OCI-LY3 (cell line): Measurements from ENCODE around the gene NRSN2.

ENCODE experiments used
- H2AFZ ChIP-seq: fragments of 200-600, 300-600 bp; shearing (Covaris generic); 2 replicates; pipeline ENCODE4 v1.6.0; 2014; ENCODE audit warnings: antibody characterized with exemption, low read depth, low read length
- H3K27ac ChIP-seq: fragments of 200-600, 300-600 bp; sonication (generic); 2 replicates; pipeline ENCODE4 v1.5.1; 2014; ENCODE audit warnings: mild to moderate bottlenecking, low read length, moderate library complexity, mixed read lengths
- H3K27me3 ChIP-seq: fragments of 200-600, 300-600 bp; sonication (generic); 2 replicates; pipeline ENCODE4 v1.6.1; 2014; ENCODE audit warnings: low read depth, low read length, mixed read lengths
- H3K36me3 ChIP-seq: fragments of 200-600, 300-600 bp; sonication (generic); replicated peaks from 2 replicates; pipeline ENCODE3; 2014; ENCODE audit warnings: low read depth, low read length, mixed read lengths
- H3K4me1 ChIP-seq: fragments of 300-600, 200-600 bp; sonication (generic); 2 replicates; pipeline ENCODE4 v1.6.1; 2014; ENCODE audit warnings: low read length, mixed read lengths
- H3K4me2 ChIP-seq: fragments of 200-600, 300-600 bp; sonication (generic); 2 replicates; pipeline ENCODE4 v1.6.1; 2014; ENCODE audit warnings: low read length, mixed read lengths
- H3K4me3 ChIP-seq: fragments of 300-600, 200-600 bp; sonication (generic); 2 replicates; pipeline ENCODE4 v1.5.1; 2014; ENCODE audit warnings: antibody characterized with exemption, mild to moderate bottlenecking, low read length, moderate library complexity
- H3K79me2 ChIP-seq: fragments of 300-600, 200-600 bp; shearing (Covaris generic); 2 replicates; pipeline ENCODE4 v1.6.1; 2014; ENCODE audit warnings: mild to moderate bottlenecking, low read length, mixed read lengths
- H3K9ac ChIP-seq: fragments of 300-600, 200-600 bp; shearing (Covaris generic); 2 replicates; pipeline ENCODE4 v1.6.0; 2014; ENCODE audit warnings: mild to moderate bottlenecking, low read length, moderate library complexity
- H3K9me3 ChIP-seq: fragments of 200-600, 300-600 bp; shearing (Covaris generic); 2 replicates; pipeline ENCODE4 v1.6.1; 2014; ENCODE audit warnings: low read length, mixed read lengths; ENCODE audit not compliant: insufficient read depth
- H4K20me1 ChIP-seq: fragments of 200-600, 300-600 bp; sonication (generic); 2 replicates; pipeline ENCODE4 v1.6.1; 2016; ENCODE audit warnings: low read length, mixed read lengths; ENCODE audit not compliant: insufficient read depth
- CTCF ChIP-seq: fragments of 200-600, 300-600 bp; sonication (generic); IDR thresholded peaks from 2 replicates; pipeline ENCODE4 v1.5.1; 2014; ENCODE audit warnings: antibody characterized with exemption, low read length, low read depth
- EZH2phosphoT487 ChIP-seq: fragments of 200-600 bp; shearing (Covaris generic); IDR thresholded peaks from 2 replicates; pipeline ENCODE4 v1.6.1; 2018; ENCODE audit warnings: antibody characterized with exemption, mixed run types, low read depth

NRSN2 gene

DNA sequence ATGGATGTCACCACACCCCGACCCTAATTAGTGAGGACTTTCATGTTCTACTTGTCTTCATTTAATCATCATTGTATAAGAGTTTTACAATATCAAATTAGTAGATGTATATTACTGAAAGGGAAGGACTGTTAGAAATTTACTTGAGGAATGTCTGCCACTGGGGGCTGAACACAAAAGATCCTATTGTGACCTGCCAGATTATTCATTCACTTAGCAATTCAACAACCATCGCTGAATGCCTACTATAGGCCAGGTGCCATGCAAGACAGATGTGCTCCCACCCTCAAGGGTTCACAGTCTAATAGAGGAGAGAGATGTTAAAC is 53.2 kb downstream of the NRSN2 start:
- H2AFZ ChIP-seq: no peak overlapping the region
- no peak overlapping the region for H3K9ac ChIP-seq

GRCh38 chr20:400454-401275 is 53.8 kb downstream of the NRSN2 start:
- Histone ChIP-seq H3K4me2 (no peak overlapping the region), H3K4me1 (no peaks in the 10 kb centered on the region), H3K36me3 (peaks cover 20% of the 10 kb centered on the region), H3K27ac (no peak overlapping the region), H3K4me3 (no peak overlapping the region), H3K9ac (no peak overlapping the region), H3K9me3 (no peaks in the 10 kb centered on the region), H4K20me1 (no peaks in the 10 kb centered on the region), H3K27me3 (no peaks in the 10 kb centered on the region), H3K79me2 (no peaks in the 10 kb centered on the region), H2AFZ (no peak overlapping the region)
- TF ChIP-seq CTCF (no peak), EZH2phosphoT487 (no peak)

More for the DNA sequence above, 53.2 kb downstream of the NRSN2 start:
- Histone ChIP-seq H3K4me1 (no peaks in the 10 kb centered on the region), H3K79me2 (no peaks in the 10 kb centered on the region), H3K27ac (no peak overlapping the region), H3K4me3 (no peak overlapping the region), H3K36me3 (peaks cover 23% of the 10 kb centered on the region), H4K20me1 (no peaks in the 10 kb centered on the region), H3K9me3 (no peaks in the 10 kb centered on the region), H3K27me3 (no peaks in the 10 kb centered on the region), H3K4me2 (no peak overlapping the region)
- TF ChIP-seq CTCF: no peak
- no peak for TF ChIP-seq EZH2phosphoT487

DNA sequence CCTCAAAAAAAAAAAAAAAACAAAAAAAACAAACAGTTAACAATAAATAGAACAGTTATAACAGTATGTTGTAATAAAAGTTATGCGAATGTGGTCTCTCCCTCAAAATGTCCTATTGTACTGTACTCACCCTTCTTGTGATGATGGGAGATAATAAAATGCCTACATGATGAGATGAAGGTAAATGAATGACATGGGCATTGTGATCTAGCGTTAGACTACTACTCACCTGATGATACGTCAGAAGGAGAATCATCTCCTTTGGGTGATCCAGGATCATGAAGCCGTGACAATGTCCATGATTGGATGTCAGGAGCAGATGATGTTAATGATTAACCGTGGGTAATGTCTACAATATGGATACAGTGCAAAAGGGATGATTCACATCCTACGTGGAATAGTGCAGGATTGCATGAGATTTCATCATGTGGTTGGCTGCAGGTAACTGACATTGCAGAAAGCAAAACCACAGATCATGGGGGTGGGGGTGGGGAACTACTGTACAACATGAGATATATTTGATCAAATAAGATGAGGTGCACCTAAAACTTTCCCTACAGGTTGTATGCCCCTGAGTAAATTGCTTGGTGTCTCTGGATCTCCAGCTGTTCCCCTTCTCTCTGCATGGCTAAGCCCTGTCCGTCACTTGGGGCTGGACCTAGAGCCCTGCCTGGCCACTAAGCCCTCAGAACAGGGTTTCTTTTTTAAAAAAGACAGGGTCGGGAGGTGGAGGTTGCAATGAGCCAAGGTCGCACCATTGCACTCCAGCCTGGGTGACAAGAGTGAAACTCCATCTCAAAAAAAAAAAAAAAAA is 55.0 kb downstream of the NRSN2 start:
- TF ChIP-seq EZH2phosphoT487: no peak
- TF ChIP-seq CTCF: no peak
- Histone ChIP-seq H3K9ac (no peak overlapping the region), H3K4me3 (no peak overlapping the region), H3K4me1 (peaks cover 3% of the 10 kb centered on the region), H3K4me2 (no peak overlapping the region), H3K9me3 (no peaks in the 10 kb centered on the region), H3K27me3 (no peaks in the 10 kb centered on the region), H3K27ac (no peak overlapping the region), H2AFZ (no peak overlapping the region), H4K20me1 (no peaks in the 10 kb centered on the region), H3K79me2 (no peaks in the 10 kb centered on the region), H3K36me3 (peaks cover 9% of the 10 kb centered on the region)

DNA sequence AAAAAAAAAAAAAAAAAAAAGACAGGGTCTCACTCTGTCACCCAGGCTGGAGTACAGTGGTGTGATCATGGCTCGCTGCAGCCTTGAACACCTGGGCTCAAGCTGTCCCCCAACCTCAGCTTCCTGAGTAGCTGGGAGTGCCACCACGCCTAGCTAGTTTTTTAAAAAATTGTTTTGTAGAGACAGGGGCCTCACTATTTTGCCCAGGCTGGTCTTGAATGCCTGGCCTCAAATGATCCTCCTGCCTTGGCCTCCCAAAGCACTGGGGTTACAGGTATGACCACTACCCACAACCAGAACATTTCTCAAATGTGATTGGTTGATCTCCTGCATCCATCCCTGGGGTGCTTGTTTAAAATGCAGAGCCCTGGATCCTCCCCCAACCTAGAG is 55.6 kb downstream of the NRSN2 start:
- Histone ChIP-seq H2AFZ (no peak overlapping the region), H3K36me3 (peaks cover 5% of the 10 kb centered on the region), H3K9ac (no peak overlapping the region), H3K27me3 (no peaks in the 10 kb centered on the region), H3K4me3 (no peak overlapping the region), H3K4me1 (peaks cover 6% of the 10 kb centered on the region), H3K27ac (no peak overlapping the region), H3K4me2 (no peak overlapping the region), H3K79me2 (no peaks in the 10 kb centered on the region), H3K9me3 (no peaks in the 10 kb centered on the region), H4K20me1 (no peaks in the 10 kb centered on the region)
- TF ChIP-seq CTCF (no peak), EZH2phosphoT487 (no peak)
